Middle frontal gyrus (tissue), 1 donor: Measurements from ENCODE around the gene RHBDD3.
"Not testable (repeated sequence)": the region's sequence is repeated elsewhere in the genome, so short reads cannot be mapped to it uniquely, and the experiment has no call there.

ENCODE experiments used
- DNase-seq: peaks from one replicate; pipeline ENCODE4 v3.0.0-alpha.2; 2015; ENCODE audit warnings: low spot score; ENCODE audit errors: extremely low spot score

The RHBDD3 gene

DNA sequence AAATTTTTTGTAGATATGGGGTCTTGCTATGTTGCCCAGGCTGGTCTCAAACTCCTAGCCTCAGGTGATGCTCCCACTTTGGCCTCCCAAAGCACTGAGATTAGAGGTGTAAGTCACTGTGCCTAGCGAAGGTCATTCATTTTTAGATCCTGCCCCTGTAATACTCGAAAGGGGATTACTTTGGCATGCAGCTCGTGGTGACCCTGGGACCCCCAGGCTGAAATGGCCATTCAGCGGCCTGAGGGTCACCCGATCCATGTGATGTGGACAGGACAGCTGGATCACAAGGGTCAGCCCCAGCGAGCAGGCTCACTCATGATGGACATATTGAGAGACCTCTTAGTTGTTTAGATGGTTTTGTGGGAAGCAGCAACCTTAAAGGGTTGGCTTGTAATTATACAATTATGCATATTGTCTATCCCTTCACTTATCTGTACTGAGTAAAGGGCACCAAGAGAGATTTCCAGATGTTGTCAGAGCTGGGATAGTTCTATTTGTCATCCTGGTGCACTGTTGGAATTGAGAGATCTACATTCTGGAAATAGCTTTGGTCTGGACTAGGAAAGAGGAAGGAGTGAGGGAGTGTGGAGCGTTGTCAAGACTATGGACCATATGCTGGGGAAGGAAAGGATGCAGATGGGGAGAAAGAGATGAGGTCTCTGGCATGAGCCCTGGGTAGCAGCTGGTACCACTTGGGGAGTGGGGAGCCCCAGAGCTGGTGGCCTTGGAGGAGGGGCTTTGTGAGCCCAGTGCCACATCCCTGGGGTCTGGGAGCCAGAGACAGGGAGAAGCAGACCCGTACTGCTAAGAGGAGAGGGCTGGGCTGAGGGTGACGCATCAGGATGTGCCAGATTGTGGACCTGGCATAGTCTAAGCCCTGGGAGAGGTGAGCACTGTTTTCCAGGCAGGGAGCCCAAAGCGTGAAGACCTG, 15.5 kb downstream of the RHBDD3 start:
- no peak for DNase-seq

DNA sequence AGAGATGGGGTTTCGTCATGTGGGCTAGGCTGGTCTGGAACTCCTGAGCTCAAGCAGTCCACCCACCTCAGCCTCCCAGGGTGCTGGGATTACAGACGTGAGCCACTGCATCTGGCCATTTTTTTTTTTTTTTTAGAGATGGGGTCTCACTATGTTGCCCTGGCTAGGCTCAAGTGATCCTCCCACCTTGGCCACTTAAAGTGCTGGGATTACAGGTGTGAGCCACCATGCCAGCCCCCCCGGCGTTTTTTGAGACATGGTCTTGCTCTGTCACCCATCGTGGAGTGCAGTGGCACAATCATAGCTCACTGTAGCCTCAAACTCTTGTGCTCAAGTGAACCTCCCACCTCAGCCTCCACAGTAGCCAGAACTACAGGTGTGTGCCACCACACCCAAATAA, 16.5 kb downstream of the RHBDD3 start:
- DNase-seq = no peak

DNA sequence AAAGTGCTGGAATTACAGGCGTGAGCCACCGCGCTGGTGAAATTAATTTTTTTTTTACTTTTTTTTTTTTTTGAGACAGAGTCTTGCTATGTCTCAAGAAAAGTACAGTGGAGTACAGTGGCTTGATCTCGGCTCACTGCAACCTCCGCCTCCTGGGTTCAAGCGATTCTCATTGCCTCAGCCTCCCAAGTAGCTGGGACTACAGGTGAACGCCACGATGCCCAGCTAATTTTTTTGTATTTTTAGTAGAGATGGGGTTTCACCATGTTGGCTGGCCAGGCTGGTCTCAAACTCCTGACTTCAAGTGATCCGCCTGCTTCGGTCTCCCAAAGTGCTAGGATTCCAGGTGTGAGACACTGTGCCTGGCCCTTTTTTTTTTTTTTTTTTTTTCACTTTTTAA, 19.9 kb downstream of the RHBDD3 start:
- DNase-seq = not testable (repeated sequence)

DNA sequence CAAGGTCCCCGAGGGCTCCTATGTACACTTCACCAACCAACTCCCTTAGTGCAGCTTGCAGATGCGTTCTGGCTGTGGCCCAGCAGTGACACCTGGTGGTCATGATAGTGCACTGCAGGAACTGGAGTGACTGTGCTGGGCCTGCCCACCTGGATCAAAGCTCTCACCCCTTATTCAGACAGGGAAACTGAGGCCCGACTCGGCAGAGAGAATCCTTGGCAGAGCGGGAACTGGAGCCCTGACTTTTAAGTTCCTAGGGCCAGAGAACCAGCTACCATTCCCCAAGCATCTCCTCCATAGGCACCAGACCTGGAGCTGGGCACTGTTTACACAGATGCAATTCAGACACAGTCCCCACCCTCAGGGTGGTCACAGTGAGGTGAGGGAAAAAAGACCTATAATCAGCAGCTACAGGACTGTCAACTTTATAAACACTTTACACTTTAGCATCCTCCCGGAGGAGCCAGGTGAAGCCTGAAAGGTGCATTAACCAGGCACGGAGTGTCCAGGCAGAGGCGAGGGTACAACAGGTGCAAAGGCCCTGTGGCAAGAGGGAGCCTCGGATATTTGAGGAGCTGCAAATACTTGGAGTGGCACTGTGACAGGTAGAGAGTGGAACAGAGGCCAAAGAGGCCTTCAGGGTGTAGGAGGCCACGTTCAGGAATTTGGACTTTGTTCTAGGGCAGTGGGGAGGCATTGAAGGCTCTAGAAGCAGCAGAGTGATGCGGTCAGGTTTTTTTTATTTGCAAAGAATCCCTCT, 22.0 kb downstream of the RHBDD3 start:
- no peak for DNase-seq

DNA sequence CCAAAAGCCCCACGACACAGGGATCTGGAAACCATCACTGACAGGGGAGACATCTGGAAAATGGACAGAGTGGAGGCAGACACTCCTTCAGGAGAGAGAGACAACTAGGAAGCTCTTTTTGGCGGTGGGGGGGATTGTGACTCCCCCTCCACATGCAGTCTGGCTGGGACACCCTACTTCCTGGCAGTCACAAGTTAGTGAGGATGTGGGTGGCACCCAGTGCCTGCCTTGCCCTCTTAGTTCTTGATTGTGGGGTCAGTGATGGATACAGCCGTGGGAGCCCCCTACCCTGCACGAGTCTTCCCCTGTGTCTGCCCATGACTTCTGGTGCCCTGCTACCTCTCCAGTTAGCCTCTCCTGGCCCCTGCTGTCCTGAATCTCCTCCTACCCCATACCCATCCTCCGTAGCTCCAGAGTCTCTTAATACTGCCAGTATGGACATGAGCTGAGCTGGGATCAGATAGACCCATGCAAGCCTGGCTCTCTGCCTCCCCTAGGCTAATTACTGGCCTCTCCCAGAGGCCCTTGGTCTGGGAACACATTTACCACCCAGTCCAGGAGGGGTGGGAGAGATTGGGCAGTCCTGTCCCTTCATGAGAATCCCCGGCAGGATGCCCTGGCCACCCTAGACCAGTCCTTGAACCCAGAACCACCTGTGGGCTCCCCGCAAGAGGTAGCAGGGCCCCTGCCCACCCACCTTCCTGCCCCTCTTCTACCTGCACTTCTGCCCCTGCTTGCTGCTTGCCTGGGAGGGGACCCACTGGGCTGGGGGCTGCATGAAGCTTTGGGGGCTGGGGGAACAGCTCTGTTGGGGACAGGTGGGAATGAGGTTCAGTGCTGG, 22.8 kb downstream of the RHBDD3 start:
- DNase-seq = no peak

DNA sequence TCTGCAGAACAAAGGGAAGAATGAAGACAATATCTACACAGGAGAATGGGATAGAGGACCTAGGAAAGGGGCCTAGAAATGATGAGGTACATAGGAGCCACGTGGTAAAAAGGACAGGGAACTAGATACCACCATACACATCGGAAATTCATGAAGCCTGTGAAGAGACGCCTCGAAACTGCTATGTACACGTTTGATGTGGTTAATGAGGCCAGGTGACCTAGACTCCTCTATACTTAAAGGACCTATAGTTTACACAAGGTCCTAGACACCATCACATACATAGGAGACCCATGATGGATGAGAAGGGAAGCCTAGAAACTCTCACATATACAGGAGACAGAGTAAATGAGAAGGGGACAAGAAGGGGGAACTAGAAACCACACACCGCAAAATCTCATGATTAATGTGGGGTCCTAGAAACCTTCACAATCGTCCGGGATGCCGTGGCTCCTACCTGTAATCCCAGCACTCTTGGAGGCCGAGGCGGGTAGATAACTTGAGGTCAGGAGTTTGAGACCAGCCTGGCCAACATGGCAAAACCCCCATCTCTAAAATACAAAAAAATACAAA, 23.8 kb downstream of the RHBDD3 start:
- DNase-seq = no peak

DNA sequence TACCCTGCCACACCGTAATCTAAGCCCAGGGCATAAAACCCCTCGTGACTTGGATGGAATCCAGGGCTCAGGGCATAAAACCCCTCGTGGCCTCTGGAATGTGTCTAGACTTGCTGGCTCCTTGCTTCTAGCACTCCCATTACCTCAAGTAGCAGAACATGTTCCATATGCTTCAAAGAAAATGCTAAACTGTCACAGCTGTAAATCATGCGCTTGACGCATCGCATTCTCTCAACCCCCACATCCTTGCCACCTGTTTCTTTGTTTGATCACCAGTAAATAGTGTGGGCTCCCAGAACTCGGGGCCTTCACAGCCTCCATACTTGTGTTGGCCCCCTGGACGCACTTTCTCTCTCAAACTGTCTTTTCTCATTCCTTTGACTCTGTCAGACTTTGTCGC, 27.3 kb downstream of the RHBDD3 start:
- DNase-seq = not testable (repeated sequence)

DNA sequence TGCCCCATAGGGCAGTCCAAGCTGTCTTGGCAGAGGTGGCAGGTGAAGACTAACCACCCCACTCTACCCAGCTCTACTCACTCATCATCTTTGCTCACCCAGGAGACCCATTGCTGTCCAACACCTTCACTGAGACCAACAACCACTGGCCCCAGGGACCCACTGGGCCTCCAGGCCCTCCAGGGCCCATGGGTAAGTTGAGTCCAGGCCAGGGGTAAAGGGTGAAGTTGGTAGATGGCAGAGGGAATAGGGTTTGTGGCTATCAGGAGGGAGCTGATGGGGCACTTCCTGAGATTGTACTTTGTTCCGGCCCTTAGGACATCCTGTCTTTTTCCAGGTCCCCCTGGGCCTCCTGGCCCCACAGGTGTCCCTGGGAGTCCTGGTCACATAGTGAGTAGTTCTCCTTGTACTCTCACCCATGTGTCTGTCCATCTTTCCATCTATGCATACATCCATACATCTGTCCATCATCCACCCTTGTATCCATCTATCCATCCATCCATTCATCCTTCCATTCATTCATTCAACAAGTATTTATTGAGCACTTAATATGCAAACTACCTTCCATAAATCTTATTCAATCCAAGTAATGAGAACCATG, 34.4 kb downstream of the RHBDD3 start:
- no peak for DNase-seq

DNA sequence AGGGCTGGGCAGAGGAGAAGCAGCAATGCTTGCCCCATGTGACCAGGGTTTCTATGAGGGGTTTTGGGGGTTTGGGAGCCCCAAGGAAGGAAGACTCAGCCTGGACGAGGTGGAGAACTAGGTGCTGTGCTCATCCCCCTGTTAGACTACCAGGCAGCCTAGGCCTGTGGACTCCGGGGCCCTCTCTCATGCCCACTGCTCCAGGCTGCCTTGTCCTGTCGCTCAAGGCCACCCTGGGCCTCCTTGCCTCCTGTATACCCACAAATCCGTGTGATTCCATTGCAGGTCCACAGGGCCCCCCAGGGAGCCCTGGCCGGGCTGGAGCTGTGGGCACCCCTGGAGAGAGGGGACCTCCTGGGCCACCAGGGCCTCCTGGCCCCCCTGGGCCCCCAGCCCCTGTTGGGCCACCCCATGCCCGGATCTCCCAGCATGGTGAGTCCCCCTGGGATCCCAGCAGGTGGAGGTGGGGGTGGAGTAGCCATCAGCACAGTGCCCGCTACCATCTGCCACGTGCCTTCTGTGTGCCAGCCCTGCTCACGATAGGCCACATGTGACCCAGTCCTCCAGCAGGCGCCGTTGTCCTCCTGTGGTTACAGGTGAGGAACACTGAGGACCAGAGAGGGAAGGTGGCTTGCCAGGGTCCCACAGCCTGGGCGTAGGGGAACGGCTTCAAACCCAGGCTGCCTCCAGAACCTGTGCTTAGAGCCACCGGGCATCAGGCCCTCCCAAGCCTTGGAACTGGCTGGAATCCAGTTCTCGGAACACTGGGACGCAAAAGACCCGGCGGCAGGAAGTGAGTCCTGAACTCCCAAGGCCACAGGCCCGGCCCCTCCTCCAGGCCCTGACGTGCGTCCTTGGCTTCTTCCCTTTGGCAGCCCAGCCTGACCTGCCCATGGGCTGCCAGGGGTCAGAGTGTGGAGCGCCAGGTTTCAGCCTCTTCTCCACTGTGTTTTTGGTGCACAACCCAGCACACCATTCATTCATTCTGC, 35.5 kb downstream of the RHBDD3 start:
- no peak for DNase-seq

DNA sequence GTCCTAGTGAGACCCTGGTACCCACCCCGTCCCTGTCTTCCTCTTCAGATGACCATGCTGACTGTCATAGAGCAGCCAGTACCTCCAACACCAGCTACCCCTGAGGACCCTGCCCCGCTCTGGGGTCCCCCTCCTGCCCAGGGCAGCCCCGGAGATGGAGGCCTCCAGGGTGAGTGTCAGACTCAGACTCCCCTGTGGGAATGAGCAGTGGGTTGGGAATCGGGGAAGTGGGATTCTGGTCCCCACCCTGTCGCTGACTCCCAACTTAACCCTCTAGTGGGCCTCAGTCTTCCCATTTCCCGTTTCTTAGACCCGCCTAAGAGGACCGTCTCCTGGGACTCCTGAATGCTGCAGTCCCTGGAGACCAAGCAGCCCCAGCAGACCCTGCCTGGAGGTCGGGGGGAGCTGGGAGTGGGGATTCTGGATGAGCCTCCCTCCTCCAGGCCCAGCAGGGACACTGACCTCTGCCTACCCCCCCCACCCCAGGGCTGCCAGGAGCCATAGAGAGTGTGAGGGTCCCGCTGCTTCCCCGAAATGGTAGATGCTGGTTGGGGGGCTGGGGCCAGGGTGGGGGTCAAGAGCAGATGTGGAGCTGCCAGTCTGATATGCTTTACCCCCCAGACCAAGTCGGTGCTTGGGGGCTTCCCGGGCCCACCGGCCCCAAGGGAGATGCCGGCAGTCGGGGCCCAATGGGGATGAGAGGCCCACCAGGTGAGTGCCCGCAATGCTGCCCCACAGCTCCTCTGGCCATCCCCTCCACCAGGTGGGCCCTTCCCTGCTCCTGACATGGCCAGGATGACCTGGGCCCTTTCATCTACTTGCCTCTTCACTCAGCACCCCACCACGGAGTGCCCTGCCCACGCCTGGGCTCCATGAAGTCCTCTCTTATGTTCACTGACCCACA, 36.6 kb downstream of the RHBDD3 start:
- DNase-seq = no peak

DNA sequence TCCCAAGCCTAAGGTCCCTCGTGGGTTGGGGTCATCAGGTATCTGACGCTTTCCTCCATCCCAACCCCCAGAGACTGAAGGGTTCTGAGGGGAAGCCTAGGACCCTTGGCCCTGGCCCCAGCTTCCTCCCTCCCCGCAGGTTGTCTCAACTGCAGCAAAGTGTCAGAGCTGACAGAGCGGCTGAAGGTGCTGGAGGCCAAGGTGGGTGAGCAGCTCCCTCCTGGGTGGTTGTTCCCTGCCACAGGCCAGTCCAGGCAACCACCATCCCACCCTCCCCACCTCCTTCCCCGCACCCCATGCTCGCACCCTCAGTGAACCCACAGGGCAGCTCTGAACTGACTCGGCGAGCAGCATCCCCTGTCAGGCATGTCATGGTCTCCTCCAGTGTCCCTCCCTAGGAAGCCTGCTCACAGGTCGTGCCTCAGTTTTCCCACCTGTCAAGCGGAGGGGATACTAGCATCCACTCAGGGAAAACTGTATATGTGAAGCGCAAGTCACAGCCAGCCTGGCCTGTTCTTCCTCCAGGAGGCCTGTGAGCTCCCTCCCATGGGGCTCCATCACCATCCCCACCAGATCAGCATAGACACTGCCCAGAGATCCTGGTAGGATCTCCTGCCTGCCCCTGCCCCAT, 41.3 kb downstream of the RHBDD3 start:
- DNase-seq = no peak

DNA sequence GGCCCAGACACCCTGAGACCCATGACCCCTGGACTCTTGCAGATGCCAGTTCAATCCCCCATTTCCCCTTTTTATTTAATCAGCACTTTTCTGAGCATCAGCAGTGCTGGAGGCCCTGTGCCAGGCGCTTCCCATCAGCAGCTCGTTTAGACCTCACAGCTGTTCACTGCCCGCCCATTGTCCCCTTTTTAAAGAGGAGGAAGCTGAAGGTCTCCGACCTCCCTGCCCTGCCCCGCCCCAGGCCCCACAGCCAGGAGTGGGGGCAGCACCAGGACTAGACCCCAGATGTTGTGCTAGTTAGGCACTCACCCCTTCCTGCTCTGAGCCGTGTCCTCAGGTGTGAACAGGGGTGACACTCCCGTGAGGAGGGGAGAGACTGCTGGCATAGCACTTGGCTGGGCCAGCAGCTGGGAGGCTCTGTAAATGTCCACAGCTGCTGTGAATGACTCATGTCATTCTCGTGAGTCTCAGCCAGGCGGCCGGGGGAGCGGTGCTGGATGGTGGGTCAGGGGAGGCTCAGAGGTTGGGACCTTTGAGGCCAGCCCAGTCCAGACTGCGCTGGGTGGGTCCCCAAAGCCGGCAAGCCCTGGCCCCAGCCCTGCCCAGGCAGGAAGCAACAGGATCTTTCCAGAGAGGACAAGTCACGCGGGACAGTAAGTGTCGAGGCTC, 42.2 kb downstream of the RHBDD3 start:
- no peak for DNase-seq

DNA sequence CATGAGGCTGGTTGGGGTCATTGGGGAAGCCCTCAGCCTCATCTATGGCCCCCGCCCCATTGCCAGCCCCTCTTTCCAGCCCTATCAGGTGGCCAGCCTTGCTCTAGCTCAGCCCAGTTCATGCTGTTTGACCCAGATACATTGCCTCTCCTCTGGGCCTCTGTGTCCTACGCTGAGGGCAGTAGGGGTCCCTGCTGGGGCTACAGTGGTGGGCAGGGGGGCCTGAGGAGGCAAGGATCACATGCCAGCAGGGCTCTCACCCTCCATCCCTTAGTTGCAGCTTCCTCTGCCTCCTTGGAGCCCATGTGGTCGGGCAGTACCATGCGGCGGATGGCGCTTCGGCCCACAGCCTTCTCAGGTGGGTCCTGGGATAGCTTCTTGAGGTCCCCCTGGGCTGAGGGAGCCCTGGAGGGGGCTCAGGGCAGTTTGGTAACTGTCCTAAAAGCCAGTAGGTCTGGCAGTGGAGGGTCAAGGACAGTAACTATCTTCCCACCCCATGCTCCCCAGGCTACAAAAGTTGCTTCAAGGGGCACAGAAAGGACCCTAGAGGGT, 42.8 kb downstream of the RHBDD3 start:
- DNase-seq = no peak

DNA sequence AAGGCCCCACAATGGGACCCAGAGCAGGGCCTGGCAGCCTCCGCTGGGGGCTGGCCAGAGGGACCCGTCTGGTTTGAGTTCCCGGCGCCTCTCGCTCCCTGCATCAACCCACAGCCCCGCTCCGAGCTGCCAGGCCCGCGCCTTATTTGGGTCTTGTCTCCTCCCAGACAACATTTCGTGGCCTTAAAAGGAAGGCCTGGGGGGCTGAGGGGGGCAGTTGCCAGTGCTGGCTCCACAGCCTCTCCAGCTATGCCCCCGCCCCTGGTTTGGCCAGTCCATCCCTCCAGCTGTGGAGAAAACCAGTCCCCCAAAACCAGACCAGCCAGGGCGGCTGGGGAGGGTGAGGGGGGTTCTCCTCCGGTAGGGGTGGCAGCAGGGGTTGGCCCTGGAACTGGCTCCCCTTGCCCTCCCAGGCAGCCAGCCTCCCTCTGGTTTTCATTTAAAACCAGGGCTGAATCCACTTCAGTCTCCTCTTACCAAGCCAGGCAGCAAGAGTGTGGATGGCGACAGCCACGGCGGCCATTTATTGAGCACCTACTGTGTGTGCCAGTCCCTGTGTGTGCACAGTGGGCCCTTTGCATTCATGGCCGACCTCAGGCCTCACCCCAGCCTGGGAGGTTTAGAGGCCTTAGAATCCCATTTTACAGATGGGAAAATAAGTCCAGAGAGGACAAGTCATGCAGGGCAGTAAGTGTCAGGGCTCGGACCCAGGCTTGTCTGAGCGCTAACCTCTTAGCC, 43.5 kb downstream of the RHBDD3 start:
- DNase-seq = no peak

DNA sequence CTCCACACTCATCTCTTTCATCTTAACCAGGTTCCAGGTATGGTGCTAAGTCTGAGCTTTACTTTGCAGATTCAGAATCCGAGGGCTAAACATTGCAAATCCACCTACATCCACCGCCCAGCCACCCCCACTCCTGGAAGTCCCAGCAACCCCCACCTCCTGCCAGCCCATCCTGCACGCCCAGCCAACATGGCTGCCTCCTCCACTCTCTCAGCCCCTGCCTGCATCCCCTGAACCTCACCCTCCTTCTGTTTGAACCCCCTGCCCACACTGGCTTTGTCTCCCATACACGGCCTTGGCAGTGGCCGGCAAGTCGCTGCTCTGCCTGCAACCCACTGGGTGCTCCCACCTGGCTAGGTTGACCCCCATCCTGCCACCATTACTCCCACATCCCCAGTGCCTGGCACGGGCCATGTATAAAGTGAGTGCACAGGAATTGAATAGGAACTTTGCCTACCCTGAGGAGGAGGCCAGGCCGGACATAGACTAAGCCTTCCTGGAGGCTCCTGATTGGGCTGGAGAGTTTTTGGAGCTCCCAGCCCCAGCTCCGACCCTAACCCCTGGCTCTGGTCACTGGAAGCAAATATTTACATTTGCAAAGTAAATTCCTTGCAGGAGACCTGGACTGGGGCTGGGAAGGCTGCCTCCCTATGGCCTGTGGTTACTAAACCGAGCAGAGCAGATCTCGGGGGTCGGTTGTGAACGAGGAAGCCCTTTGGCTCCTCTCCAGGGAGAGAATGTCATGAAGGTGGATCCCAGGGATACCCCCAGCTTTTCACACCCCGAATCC, 47.7 kb downstream of the RHBDD3 start:
- DNase-seq = no peak

DNA sequence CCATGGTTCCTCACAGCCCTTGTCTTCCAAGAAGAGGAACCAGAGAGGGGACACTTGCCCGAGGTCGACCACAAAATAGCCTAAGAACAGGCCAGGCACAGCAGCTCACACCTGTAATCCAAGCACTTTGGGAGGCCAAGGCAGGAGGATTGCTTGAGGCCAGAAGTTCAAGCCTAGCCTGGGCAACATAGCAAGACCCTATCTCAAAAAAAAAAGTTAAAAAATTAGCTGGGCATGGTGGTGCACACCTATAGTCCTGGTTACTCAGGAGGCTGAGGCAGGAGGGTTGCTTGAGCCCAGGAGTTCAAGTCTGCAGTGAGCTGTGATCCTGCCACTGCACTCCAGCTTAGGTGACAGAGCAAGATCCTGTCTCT, 48.4 kb downstream of the RHBDD3 start:
- not testable (repeated sequence) for DNase-seq
